Fibroblast of gingiva (primary cell): ENCODE data around the gene NR1D1.
"Not testable (repeated sequence)": the region's sequence is repeated elsewhere in the genome, so short reads cannot be mapped to it uniquely, and the experiment has no call there.

Experiments used
- DNase-seq: peaks from one replicate; pipeline ENCODE4 v3.0.0-alpha.2; 2011; ENCODE audit warnings: low read depth

NR1D1 gene

GRCh38 chr17:40100419-40100668 is at the start of gene NR1D1:
Gene NR1D1, minus strand, starts transcription at chr17:40100589. Its CDS starts 495 bp downstream, at chr17:40100094.
- DNase-seq, result no peak

GRCh38 chr17:40148527-40148926 is 48.1 kb upstream of the NR1D1 start:
- DNase-seq, result no peak

DNA sequence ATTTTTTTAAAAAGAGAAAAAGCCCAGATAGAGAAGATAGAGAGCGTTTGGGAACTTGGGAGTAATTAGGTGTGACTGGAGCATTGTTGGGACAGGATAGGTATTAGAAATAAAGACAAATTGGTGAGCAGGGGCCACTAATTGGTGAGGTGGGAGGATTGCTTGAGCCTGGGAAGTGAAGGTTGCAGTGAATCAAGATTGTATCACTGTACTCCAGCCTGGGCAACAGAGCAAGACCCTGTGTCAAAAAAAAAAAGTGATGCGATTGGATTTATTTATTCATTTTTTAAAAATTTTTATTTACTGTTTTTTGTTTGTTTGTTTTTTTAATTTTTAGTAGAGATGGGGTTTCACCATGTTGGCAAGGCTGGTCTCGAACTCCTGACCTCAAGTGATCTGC is 45.1 kb upstream of the NR1D1 start:
- no peak for DNase-seq

DNA sequence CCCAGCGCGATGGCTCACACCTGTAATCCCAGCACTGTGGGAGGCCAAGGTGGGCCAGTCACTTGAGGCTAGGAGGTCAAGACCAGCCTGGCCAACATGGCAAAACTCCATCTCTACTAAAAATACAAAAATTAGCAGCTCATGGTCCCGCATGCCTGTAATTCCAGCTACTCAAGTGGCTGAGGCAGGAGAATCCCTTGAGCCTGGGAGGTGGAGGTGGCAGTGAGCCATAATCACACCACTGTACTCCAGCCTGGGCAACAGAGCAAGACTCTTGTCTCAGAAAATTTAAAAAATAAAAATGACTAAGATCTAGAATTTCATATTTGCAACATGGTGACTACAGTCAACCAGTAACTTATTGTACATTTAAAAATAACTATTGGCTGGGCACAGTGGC is 42.8 kb upstream of the NR1D1 start:
- DNase-seq, result not testable (repeated sequence)

- DNase-seq, result no peak
These were observed 39.2 kb upstream of the NR1D1 start for GRCh38 chr17:40139566-40140058.

DNA sequence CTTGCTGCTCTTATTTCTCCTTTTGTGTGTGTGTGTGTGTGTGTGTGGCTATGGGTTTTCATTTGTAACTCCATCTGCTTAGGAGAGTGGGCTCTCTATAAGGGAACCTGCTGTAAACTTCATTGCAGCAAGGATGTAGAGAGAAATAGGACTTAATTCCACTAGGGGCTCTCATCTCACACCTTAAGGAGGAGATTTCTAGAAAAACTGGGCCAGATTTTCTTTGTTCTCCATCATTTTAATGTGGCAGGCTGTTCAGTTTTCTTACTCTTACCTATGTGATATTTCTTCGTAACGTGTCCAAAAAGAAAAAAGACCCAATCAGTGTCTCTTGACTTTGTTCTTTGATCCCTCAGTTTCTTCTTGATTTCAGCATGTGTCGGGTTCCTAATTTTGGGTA is 35.4 kb upstream of the NR1D1 start:
- no peak for DNase-seq

- DNase-seq, result no peak
These were observed 33.8 kb upstream of the NR1D1 start for GRCh38 chr17:40134184-40134583.

DNA sequence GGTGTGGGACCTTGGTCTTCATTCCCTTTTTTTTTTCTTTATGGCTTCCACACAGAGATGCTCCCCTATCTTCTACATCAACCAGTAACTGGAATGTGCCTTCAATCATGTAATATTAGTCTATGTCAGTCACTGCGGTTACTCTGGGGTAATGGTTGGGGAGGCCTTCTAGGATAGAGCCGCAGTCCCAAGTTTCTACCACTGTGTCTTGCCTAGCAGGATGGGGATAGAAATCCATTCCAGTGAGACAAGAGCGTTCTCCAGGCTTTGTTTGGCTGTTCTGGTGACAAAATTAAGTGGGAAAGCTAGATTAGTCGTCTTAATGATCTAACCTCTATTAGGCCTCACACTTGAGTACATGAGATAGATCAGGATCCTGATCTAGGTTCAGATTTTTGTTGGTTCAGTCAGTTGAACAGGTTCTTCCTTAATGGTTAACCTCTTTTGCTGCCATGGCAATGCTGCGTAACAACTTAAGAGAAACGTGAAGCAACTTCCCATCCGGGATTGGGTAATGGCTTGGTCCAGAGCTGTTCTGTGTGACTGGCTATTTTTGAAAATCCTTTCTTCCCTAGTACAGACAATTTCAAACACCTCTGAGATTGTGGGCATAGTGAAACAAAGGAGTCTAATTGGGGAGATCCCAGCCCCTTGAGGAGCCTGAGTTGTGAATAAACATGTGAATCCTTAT is 30.1 kb upstream of the NR1D1 start:
- peak; percentile 69 for DNase-seq

DNA sequence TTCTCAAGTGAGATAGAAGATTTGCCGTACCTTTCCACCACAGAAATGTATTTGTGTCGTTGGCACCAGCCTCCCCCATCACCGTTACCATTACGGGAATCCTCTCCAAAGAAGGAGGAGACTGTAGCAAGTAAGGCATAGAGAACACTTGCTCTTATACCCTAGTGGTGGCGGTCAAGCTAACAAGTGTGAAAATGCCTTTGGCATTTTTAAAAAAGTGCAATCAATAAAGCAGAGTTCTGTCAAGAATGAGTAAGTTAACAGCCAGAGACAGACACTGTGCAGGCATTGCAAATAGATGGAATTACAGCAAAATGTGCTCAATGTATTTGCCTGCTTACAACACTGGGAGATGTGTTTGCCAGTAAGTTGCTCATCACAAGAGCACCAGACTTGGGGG is 29.1 kb upstream of the NR1D1 start:
- no peak for DNase-seq

DNA sequence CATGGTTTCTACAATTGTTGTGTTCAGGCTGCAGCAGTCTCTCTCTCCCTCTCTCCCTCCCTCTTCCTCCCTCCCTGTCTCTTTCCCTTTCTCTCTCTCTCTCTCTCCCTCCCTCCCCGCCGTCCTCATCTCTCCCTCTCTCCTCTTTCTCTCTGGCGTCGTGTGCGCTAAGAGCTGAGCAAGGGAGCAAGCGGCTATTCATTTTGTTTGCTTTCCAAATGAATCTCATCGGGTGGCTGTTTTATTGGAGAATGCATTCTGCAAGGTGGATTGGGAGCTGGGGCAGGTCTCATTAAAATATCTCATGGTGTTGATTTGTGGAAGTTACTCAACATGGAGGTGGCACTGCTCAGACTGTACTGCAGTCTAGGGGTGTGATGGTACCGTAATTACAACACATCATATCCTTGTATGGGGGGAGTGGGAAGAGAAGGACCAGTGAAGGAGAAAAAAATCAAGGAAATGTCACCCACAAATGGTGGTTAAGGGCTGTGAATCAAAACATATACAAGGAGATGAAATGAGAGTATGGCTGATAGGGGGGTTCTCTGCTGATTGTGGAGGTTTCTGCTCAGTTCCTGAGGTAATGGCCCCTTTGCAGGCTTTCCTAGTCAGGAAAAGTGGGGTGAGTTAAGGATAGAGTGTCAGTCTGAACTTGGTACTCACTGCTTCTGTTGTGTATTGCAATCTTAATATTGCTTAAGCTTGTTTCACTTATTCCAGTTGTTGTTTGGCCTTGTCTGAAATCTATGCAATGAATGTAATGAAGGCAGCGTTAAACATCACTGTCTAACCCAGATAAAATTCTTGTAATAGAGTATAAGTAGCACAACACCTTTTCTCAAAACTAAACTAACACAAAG is 24.1 kb upstream of the NR1D1 start:
- peak; percentile 63 for DNase-seq

DNA sequence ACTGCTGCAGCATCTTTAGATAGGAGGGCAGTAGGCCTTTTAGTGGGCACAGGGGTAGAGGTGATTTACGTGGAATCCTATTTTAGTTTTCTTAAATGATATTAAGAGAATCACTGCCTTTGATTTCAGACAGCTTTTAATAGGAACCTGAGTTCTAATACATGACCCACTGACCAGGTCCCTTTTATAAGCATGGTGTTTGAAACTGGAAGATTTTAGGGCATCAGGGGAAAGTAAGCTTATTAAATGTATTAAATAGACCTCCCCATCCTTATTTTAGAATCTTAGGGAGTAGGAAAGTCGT is 23.4 kb upstream of the NR1D1 start:
- DNase-seq, result no peak

DNA sequence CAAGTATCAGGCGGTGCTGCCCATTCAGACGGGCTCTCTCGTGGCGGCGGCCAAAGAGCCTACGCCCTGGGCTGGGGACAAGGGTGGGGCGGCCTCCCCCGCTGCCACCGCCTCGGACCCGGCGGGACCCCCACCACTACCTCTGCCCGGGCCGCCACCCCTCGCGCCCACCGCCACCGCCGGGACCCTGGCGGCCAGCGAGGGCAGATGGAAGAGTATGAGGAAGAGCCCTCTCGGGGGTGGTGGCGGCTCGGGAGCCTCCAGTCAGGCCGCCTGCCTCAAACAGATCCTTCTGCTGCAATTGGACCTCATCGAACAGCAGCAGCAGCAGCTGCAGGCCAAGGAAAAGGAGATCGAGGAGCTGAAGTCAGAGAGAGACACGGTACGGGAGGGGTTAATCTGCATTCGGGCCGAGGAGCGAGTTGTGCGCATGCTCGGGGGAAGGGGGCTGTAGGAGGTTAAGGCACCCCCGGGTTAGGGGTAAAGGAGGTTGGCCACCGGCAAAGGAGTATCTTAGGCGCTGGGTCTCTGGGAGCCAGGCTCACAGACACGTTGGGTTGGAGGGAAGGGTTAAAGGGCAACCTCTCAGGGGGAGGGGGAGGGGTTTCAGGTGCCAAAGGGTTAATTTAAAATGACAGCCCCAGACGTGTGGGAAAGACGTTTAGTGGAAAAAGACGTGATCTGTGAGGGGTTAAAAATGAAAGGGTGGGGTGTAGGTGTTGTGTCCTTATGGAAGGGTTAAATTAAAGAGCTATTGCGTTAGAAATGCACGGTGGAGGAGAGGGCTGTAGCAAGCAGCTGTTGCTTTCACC is 22.8 kb upstream of the NR1D1 start:
- DNase-seq, result no peak

GRCh38 chr17:40122136-40122998 is 22.0 kb upstream of the NR1D1 start:
- no peak for DNase-seq

DNA sequence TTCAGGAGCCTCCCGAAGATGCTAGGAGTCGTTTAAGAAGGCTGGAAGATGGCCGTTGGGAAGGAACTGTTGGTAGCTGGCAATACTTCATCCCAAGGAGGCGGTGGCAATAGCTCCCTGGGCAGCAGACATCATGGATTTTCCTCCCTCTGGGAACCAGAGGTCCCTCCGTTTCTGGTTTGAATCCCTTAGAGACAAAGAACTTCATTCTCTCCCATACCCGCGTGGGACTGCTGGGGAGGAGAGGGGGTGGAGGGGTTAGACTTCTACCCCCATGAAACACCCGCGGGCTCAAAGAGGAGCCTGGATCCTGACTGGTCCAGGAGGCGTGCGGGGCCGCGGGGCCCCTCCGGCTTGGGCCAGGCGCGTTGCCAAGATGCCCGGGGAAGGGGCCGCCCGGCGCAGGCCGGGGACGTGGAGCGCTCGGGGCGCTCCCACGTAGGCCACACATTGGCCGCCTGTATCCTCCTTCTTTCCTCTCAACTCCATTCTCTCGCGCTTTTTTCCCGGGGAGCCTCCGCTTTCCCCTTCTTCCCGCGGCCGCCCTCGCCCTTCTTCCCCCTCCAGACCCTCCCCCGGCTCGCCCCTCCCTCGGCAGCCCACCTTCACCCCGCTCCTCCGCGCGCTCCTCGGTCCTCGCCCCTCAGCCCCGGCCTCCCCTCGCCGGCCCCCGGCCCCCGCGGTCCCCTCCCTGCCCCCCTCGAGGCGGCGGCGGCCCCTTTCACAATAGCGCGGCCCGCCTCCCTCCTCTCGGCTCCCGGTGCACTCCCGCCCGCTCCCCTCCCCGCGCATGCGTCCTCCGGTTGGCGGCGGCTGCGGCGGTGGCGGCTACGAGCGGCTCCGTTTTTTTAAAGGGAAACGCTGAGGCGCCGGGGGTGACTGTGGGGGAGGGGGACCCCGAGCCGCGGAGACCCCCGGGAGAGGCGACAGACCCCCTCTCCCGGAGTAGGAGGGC is 21.1 kb upstream of the NR1D1 start, which contains the start of gene MSL1:
Gene MSL1, plus strand, starts transcription at position 791 of the 955 bp plus-strand sequence. CDS start 642 bp downstream, outside the sequence.
- peak; percentile 83 for DNase-seq

DNA sequence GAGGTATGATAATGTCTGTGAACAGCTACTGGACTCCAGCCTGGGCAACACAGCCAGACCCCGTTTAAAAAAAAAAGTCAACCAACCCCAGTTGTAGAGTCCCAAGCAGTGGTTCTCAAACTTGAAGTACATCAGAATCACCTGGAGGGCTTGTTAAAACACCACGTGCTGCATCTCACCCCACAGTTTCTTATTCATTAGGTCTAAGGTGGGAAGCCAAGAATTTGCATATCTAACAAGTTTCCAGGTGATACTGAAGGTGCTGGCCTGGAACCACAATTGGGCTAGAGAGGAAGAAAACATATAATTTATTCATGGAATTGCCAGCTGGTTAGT is 14.7 kb upstream of the NR1D1 start:
- no peak for DNase-seq

- no peak for DNase-seq
These were observed 13.5 kb upstream of the NR1D1 start for GRCh38 chr17:40113907-40114245.

DNA sequence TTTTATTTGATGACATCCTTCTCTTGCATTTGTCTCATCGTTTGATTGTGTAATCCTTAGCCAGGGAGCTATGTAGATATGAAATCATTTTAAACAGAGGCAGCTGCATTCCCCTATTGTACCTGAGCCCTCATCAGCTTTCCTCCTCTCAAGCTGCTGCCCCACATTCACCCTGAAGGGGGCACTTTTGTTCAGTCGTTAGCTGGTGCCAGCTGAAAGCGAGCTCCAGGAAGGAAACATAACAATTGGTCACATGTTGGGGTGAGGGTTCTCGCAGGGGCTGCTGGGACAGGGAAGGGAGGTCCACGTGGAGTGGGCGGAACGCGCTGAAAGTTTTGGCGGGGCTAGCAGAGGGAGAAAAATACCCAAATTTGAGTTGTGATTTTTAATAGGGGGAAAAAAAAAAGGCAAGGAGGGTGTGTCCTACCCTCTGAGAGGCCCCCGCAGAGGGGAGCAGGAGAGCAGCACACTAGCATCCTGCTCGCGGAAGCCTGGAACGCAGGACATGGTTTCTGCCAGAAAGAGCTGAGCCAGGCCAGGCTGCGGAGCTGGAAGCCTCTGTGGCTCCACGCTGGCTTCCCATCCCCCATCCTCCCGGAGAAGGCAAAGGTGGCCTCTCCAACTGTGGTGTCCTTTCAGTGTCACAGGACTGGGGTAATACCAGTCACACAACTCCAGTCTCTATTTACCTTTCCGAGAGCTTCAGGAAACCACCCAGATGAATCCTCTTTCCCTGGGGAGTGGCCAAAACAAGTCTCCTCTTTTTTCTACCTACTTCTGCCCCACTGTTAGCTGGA is 12.9 kb upstream of the NR1D1 start:
- DNase-seq, result peak; percentile 91

DNA sequence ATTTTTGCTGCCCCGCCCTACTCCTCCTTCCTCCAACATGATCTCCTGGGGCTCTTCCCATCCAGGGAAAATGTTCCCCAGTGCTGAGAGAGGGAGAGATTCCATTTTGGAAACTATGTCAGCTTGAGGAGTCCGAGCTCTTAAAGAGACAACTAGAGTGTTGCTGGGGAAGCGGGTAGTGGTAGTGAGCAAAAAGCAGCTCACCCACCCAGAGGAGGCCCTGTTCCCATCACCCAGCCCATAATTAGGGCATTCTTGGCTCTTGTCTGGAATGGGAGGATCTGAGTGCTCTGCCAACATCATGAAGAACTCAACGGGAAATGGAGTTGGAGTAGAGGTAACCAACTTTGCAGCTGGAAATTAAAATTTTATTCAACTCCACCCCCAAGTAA is 12.3 kb upstream of the NR1D1 start:
- no peak for DNase-seq

DNA sequence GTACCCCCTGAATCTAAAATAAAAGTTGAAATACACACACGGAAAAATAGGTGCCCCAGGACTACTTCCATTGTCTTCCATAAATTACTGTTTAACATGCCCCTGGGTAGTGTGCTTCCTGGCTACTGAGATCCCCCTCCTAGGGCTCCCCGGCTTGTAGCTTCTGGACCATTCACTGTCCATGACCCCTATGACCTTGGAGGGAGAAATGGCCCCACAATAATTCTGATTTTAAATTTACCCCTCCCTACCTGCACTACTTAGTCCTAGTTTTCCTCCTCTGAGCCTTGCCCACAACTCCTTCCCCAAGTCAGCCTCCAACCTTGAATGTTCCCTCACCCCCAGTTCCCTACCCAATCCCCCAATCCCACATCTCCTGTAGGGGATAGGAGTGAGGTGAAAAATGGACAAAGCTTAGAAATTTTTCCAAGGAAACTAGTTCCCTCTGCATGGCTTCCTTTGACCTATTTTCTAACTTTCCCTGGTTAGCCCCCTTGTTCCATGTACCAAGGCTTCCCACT is 11.9 kb upstream of the NR1D1 start:
- no peak for DNase-seq
